ENCODE measurements around the gene PSMB4. TPM values are rescaled to one million over a fixed set of nuclear protein-coding genes. Genes with fewer than 3 reads are reported as not detected.

The PSMB4 gene
- total RNA-seq, 1 experiment from 2014 or later = 413 TPM

GRCh38 chr1:151403612-151404011, 4.2 kb downstream of the PSMB4 start:
- no peak overlapping the region for H3K18ac ChIP-seq (ENCODE audit: insufficient read length, low read depth, low read length)
- no peak overlapping the region for H3K4me2 ChIP-seq (ENCODE audit: insufficient read depth, insufficient read length, low read length)
- WGBS (ENCODE audit: extremely low coverage, insufficient read length, low lambda C conversion rate) = no CpG with 5 or more reads among the region's 3 CpGs
- no peak overlapping the region for H2BK120ac ChIP-seq (ENCODE audit: low read depth, low read length, poor library complexity, severe bottlenecking)
- no peak overlapping the region for H3K56ac ChIP-seq (ENCODE audit: insufficient read length, low read depth, low read length)
- Mint-ChIP-seq H3K27ac (peak overlapping the region in 1 of 3 experiments; percentile 64; a peak in 2 of 7 replicates), H3K4me1 (peaks cover 12% of the 10 kb centered on the region in 2 experiments), H3K9me3 (no peaks in the 10 kb centered on the region; a peak in 1 of 5 replicates), H3K27me3 (ENCODE audit: low read depth) (no peaks in the 10 kb centered on the region; the same call in 1 of the 2 replicates), H3K36me3 (ENCODE audit: insufficient read depth in 1 of 3, low read depth in 3 of 3) (peaks cover 44 to 88% (median 75%) of the 10 kb centered on the region in 3 experiments), H3K4me3 (no peak overlapping the region)
- no peak overlapping the region for H4K5ac ChIP-seq (ENCODE audit: insufficient read length, low read depth, low read length)
- H2BK15ac ChIP-seq (ENCODE audit: low read depth, low read length) = no peak overlapping the region
- no peak overlapping the region for H2AK5ac ChIP-seq (ENCODE audit: insufficient read length, low read length)
- no peak overlapping the region for H4K91ac ChIP-seq (ENCODE audit: insufficient read length, low read depth, low read length)
- no peak overlapping the region for H3K27ac ChIP-seq (ENCODE audit: insufficient read length, low read depth, low read length)
- no peak for DNase-seq
- H3K14ac ChIP-seq (ENCODE audit: insufficient read depth, low read length) = no peak overlapping the region
- no peak overlapping the region for H3K9ac ChIP-seq (ENCODE audit: extremely low read depth, insufficient read length, low read length)
- no peak for TF ChIP-seq CTCF (conservative IDR thresholded peaks at IDR 0.05)
- peaks cover 3% of the 10 kb centered on the region for H3K79me1 ChIP-seq (ENCODE audit: insufficient read depth, low read depth, low read length, poor library complexity, severe bottlenecking)
- H2BK12ac ChIP-seq (ENCODE audit: insufficient read length, low read depth, low read length) = no peak overlapping the region
- H3K9me3 ChIP-seq (ENCODE audit: control insufficient read depth, low read depth, low read length) = no peaks in the 10 kb centered on the region
- H3K27me3 ChIP-seq (ENCODE audit: insufficient read depth, low read length) = no peaks in the 10 kb centered on the region
- H3K79me2 ChIP-seq (ENCODE audit: insufficient read depth, low read length) = peaks cover 9% of the 10 kb centered on the region; the same call in 1 of the 2 replicates
- H4K8ac ChIP-seq (replicated peaks; ENCODE audit: insufficient read length, low read depth, low read length) = no peak overlapping the region
- no peak overlapping the region for H2BK5ac ChIP-seq (ENCODE audit: insufficient read length, low read length)
- H2BK20ac ChIP-seq (ENCODE audit: low read depth, low read length, poor library complexity, severe bottlenecking) = no peak overlapping the region
- no peaks in the 10 kb centered on the region for H3K4me1 ChIP-seq (ENCODE audit: insufficient read depth, low read length)
- no peak overlapping the region for H3K4ac ChIP-seq (ENCODE audit: low read depth, low read length)
- no peak overlapping the region for H3K23ac ChIP-seq (ENCODE audit: insufficient read length, low read depth, low read length)
- no peaks in the 10 kb centered on the region for H4K20me1 ChIP-seq (ENCODE audit: control insufficient read depth, insufficient read depth, insufficient read length)
- no peak overlapping the region for H2AFZ ChIP-seq (ENCODE audit: low read length)
- peaks cover 6% of the 10 kb centered on the region for H3K23me2 ChIP-seq (ENCODE audit: insufficient read length, low read depth, low read length, poor library complexity, severe bottlenecking)
- no peak overlapping the region for H3T11ph ChIP-seq (ENCODE audit: low read length)
